Activated T-cell treated with anti-CD3 and anti-CD28 coated beads, Interleukin-2, amount 50 U/mL, for 4 hours (primary cell): ENCODE data around the gene GOLT1A. TPM values are rescaled to one million over a fixed set of nuclear protein-coding genes. Genes with fewer than 3 reads are reported as not detected.

Experiments
- ATAC-seq, 2 donors: fragments of 200-7000 bp; cut with Tn5 transposase; one replicate each; pipeline ENCODE4 v1.10.0; 2021
- DNase-seq: peaks from one replicate; pipeline ENCODE4 v3.0.0-alpha.2; 2020
- H3K27me3 Mint-ChIP-seq: one replicate; pipeline ENCODE4 v1.8.0; 2021; ENCODE audit warnings: low read depth, mixed read lengths
- H3K36me3 Mint-ChIP-seq: one replicate; pipeline ENCODE4 v1.8.0; 2022; ENCODE audit warnings: mixed read lengths; ENCODE audit not compliant: insufficient read depth
- H3K4me1 Mint-ChIP-seq: one replicate; pipeline ENCODE4 v1.8.0; 2021; ENCODE audit warnings: low read depth, mixed read lengths
- H3K4me3 Mint-ChIP-seq: one replicate; pipeline ENCODE4 v1.8.0; 2021; ENCODE audit warnings: mild to moderate bottlenecking, moderate library complexity, mixed read lengths
- H3K9me3 Mint-ChIP-seq: one replicate; pipeline ENCODE4 v1.8.0; 2021; ENCODE audit warnings: mixed read lengths
- total RNA-seq, 3 donors: library from RNA; stranded (reverse); gene quantifications; one replicate each; pipeline ENCODE4 v1.2.1, GENCODE V29; 2021

GOLT1A gene
- total RNA-seq, 3 donors from 2014 or later, result not detected

- no peaks in the 10 kb centered on the region for H3K27me3 Mint-ChIP-seq
- DNase-seq (no peak), ATAC-seq (no peak)
- H3K4me3 Mint-ChIP-seq, result no peak overlapping the region
- no peaks in the 10 kb centered on the region for H3K36me3 Mint-ChIP-seq
- no peaks in the 10 kb centered on the region for H3K4me1 Mint-ChIP-seq
- no peaks in the 10 kb centered on the region for H3K9me3 Mint-ChIP-seq
These were observed 18.7 kb upstream of the GOLT1A start for GRCh38 chr1:204232526-204232925.

DNA sequence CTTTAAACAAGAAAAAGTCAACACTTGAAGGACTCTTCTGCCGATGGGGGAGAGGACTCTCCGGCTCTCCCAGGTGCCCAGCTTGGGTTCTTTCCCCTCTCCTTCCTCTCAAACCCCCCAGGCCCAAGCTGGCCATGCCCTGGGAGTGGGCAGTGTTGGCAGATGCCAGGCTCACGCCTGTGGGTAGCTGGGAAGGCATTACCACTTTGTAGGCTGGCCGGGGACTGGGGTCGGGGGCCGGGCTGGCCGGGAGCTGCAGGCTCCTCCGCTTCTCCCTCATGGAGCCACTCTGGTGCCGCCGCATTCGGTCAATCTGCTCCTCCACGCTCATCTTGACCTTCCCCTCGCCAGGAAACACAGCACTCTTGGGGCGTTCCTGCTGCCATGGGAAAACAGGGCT, 16.4 kb upstream of the GOLT1A start:
- H3K36me3 Mint-ChIP-seq, result no peaks in the 10 kb centered on the region
- H3K4me3 Mint-ChIP-seq, result no peak overlapping the region
- no peaks in the 10 kb centered on the region for H3K9me3 Mint-ChIP-seq
- no peak for ATAC-seq
- H3K27me3 Mint-ChIP-seq, result no peaks in the 10 kb centered on the region
- no peak for DNase-seq
- H3K4me1 Mint-ChIP-seq, result no peaks in the 10 kb centered on the region

DNA sequence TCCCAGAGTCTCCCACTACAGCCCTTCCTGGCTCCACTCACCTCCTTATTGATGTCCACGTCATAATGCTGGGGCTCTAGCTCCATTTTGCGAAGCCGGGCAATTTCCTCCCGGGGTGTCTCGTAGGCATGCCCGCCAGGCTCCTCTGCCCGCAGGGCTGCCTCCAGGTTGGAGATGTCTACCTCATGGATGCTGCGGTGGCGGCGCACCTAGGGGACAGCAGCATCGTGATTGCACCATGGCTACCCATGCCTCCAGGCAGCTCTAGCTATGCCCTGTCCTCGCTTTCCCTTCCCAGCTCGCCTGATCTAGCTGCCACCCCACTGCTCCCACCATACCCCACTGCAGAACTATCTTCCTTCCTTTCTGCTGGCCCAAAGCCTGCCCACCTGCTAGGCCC, 15.1 kb upstream of the GOLT1A start:
- ATAC-seq (no peak), DNase-seq (no peak)
- H3K9me3 Mint-ChIP-seq, result no peaks in the 10 kb centered on the region
- no peak overlapping the region for H3K4me3 Mint-ChIP-seq
- H3K27me3 Mint-ChIP-seq, result no peaks in the 10 kb centered on the region
- H3K36me3 Mint-ChIP-seq, result no peaks in the 10 kb centered on the region
- no peaks in the 10 kb centered on the region for H3K4me1 Mint-ChIP-seq

GRCh38 chr1:204227996-204228785, 14.4 kb upstream of the GOLT1A start:
- no peak for DNase-seq
- no peak overlapping the region for H3K4me3 Mint-ChIP-seq

DNA sequence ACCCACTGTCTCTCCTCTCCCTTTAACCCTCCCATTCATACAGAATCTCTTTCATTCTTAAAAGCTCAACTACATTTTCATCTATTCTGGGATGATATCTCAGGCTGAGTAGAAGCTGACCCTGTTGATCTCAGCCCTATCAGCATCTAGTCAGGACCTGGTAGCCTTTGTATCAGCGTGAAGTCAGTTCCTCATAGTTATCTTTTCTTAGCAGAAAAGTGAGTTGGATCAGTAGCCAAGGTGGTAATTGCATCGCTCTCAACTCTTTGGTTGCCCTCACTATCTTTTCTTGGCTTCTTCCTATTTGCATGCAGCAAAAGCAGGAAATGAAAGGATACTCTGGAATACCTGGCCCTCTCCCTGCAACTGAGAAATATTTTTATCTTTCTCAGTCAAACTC, 13.6 kb upstream of the GOLT1A start:
- no peaks in the 10 kb centered on the region for H3K27me3 Mint-ChIP-seq
- H3K36me3 Mint-ChIP-seq, result no peaks in the 10 kb centered on the region

More at GRCh38 chr1:204227996-204228785, 14.4 kb upstream of the GOLT1A start:
- no peaks in the 10 kb centered on the region for H3K4me1 Mint-ChIP-seq
- no peaks in the 10 kb centered on the region for H3K27me3 Mint-ChIP-seq
- H3K9me3 Mint-ChIP-seq, result no peaks in the 10 kb centered on the region
- ATAC-seq, result no peak
- H3K36me3 Mint-ChIP-seq, result no peaks in the 10 kb centered on the region

DNA sequence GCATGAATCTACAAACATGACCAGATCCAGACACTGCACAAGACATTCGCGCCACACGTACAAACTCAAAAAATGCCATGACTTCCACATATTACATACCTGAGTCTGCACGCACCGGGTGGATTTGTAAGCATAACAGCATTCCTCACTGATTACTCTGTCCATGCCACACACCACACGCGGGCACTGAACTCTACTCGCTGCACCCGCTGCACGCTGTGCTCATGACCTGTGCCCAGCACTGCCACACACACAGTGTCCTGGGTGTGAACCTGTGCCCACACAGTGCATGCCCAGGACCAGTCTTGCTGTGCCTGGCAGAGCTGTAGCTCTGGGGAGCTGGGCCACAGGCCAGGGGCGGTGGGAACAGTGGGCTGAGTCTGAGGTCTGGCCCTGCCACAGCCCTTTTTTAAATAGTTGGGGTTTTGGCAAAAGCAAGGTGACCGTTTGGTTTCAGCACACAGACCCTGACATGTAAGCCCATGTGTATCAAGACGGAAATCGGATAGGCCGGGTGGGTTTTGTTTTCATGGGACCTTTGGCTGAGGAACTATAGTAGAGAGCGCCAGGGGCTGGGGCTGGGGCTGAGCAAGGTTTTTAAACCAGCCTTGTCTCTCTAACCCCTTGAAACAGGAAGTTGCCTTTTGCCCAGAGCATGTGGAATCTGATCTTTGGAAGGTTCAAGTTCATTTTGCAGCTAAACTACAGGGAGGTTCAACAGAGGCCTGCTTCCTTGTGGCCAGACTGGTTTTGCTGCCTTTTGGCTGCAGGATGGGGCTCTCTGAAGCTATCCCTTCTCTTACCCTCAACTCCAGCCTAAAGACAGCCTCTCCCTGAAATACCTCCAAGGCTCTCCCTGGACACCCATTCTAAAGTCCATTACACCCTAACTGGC, 12.3 kb upstream of the GOLT1A start:
- H3K9me3 Mint-ChIP-seq, result no peaks in the 10 kb centered on the region

More for the DNA sequence above, 13.6 kb upstream of the GOLT1A start:
- H3K4me3 Mint-ChIP-seq, result no peak overlapping the region
- DNase-seq (no peak), ATAC-seq (no peak)
- H3K9me3 Mint-ChIP-seq, result no peaks in the 10 kb centered on the region
- H3K4me1 Mint-ChIP-seq, result no peaks in the 10 kb centered on the region

DNA sequence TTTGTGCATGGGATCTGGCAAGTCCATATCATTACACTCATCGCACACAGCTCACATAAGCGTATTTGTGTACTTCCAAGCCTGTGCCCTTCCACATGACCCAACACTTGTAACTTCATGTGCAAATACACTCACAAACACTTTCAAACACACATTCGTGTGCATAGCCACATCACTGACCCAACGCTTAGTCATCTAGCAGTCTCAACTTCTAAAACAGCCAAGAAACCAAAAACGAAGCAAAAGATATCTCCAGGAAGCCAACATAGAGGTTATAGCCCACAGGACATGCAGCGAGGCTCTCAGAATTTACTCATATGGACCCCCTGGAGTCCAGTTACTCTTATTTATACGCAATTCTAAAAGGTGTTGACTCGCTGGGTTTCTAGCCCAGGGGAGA, 10.9 kb upstream of the GOLT1A start:
- no peak overlapping the region for H3K4me3 Mint-ChIP-seq
- ATAC-seq, result no peak
- no peaks in the 10 kb centered on the region for H3K27me3 Mint-ChIP-seq
- H3K36me3 Mint-ChIP-seq, result no peaks in the 10 kb centered on the region
- H3K4me1 Mint-ChIP-seq, result no peaks in the 10 kb centered on the region
- no peaks in the 10 kb centered on the region for H3K9me3 Mint-ChIP-seq
- DNase-seq, result no peak

More for the DNA sequence above, 12.3 kb upstream of the GOLT1A start:
- ATAC-seq (no peak), DNase-seq (no peak)
- Mint-ChIP-seq H3K27me3 (no peaks in the 10 kb centered on the region), H3K4me3 (no peak overlapping the region), H3K36me3 (no peaks in the 10 kb centered on the region), H3K4me1 (no peaks in the 10 kb centered on the region)

- no peaks in the 10 kb centered on the region for H3K27me3 Mint-ChIP-seq
- no peak overlapping the region for H3K4me3 Mint-ChIP-seq
- H3K36me3 Mint-ChIP-seq, result no peaks in the 10 kb centered on the region
- no peaks in the 10 kb centered on the region for H3K4me1 Mint-ChIP-seq
- H3K9me3 Mint-ChIP-seq, result no peaks in the 10 kb centered on the region
- DNase-seq, result no peak
- ATAC-seq, result no peak
These were observed 9.5 kb upstream of the GOLT1A start for GRCh38 chr1:204223129-204223860.

- ATAC-seq (no peak), DNase-seq (no peak)
- no peaks in the 10 kb centered on the region for H3K27me3 Mint-ChIP-seq
- no peaks in the 10 kb centered on the region for H3K4me1 Mint-ChIP-seq
- H3K4me3 Mint-ChIP-seq, result no peak overlapping the region
- no peaks in the 10 kb centered on the region for H3K9me3 Mint-ChIP-seq
- H3K36me3 Mint-ChIP-seq, result no peaks in the 10 kb centered on the region
These were observed 8.9 kb upstream of the GOLT1A start for GRCh38 chr1:204222764-204223055.

DNA sequence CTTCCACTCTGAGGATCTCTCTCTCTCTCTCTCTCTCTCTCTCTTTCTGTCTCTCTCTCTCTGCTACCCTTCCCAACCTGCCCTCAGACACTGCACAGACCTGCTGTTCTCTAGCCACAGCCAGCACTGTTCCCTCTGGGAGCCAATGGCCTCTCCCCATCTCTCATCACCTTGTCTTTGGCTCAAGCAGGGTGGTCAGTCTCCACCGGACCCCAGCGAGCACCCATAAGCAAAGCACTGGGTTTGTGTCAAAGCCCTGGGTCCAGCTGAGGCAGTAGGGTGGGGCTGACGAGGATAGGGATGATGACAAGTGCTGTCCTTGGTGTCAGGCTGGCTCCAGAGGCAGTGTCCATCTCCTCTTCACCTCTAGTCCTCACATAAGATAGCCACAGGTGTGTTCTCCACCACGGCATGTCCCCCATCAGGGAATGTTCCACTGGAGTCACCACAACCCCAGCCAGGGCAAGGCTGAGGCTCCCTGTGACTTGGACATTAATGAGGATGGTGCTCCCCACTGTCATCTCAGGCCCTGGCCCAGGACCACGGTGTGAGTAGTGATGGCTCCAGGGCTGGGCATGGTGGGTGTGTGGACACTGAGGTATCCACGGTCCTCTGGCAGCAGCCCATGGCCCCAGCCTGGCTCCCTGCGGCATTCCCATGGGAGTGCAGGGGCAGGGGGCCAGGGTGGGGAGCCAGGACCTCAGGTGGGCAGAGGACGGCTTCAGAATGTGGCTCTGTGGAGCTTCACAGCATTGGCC, 8.4 kb upstream of the GOLT1A start:
- H3K27me3 Mint-ChIP-seq, result peaks cover 2% of the 10 kb centered on the region
- no peaks in the 10 kb centered on the region for H3K36me3 Mint-ChIP-seq
- ATAC-seq (no peak), DNase-seq (no peak)
- no peaks in the 10 kb centered on the region for H3K4me1 Mint-ChIP-seq
- no peaks in the 10 kb centered on the region for H3K9me3 Mint-ChIP-seq
- no peak overlapping the region for H3K4me3 Mint-ChIP-seq

- H3K4me3 Mint-ChIP-seq, result no peak overlapping the region
- ATAC-seq (no peak), DNase-seq (no peak)
- no peaks in the 10 kb centered on the region for H3K9me3 Mint-ChIP-seq
- peaks cover 2% of the 10 kb centered on the region for H3K27me3 Mint-ChIP-seq
- no peaks in the 10 kb centered on the region for H3K36me3 Mint-ChIP-seq
- H3K4me1 Mint-ChIP-seq, result no peaks in the 10 kb centered on the region
These were observed 7.5 kb upstream of the GOLT1A start for GRCh38 chr1:204221271-204221670.

- ATAC-seq, result no peak
- no peaks in the 10 kb centered on the region for H3K9me3 Mint-ChIP-seq
These were observed 6.3 kb upstream of the GOLT1A start for GRCh38 chr1:204219971-204220616.

GRCh38 chr1:204218552-204218951, 4.8 kb upstream of the GOLT1A start:
- Mint-ChIP-seq H3K4me1 (peaks cover 4% of the 10 kb centered on the region), H3K4me3 (no peak overlapping the region), H3K9me3 (no peaks in the 10 kb centered on the region), H3K27me3 (peaks cover 5% of the 10 kb centered on the region), H3K36me3 (no peaks in the 10 kb centered on the region)
- ATAC-seq (no peak), DNase-seq (no peak)

More at GRCh38 chr1:204219971-204220616, 6.3 kb upstream of the GOLT1A start:
- H3K4me3 Mint-ChIP-seq, result no peak overlapping the region
- H3K27me3 Mint-ChIP-seq, result peaks cover 2% of the 10 kb centered on the region
- no peaks in the 10 kb centered on the region for H3K36me3 Mint-ChIP-seq
- no peak for DNase-seq
- H3K4me1 Mint-ChIP-seq, result no peaks in the 10 kb centered on the region
